HCT116 (cell line): Measurements from ENCODE around the gene CACNB2.

ENCODE experiments used
- POLR2A ChIP-seq: IDR thresholded peaks from 2 replicates; pipeline ENCODE4 v1.7.0; 2011; ENCODE audit warnings: borderline replicate concordance; ENCODE audit not compliant: insufficient read depth, insufficient read length; ENCODE audit errors: extremely low read depth
- SP1 ChIP-seq: IDR thresholded peaks from 2 replicates; pipeline ENCODE4 v1.6.1; 2012; ENCODE audit warnings: low read depth
- TCF7L2 ChIP-seq: IDR thresholded peaks from 2 replicates; pipeline ENCODE4 v1.7.0; 2011; ENCODE audit warnings: borderline replicate concordance, inconsistent platforms; ENCODE audit not compliant: insufficient read depth, insufficient read length; ENCODE audit errors: extremely low read depth

DNA sequence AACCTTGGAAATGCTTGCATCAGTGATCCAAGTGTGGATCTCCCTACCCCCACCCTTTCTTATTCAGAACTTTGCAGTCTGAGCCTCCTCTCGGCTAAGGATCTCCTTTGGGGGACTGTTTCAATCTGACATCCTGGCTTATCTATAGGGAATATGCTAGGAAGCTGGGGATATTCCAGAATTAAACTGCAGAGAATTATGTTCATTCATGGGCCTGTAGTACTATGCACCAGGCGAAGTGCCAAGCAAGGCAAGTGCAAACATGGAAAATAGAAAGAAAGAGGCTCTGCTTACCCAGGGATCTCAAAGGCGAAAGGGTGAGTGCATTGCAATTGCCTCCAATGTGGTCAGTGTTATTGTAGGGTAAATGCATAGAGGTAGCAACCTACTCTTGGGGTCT is 96.5 kb downstream of the CACNB2 start:
- TF ChIP-seq POLR2A (no peak), SP1 (no peak), TCF7L2 (no peak)
